Suprapubic skin (tissue), 3 donors: Measurements from ENCODE around the gene PITX3.

Source experiments
- POLR2AphosphoS5 ChIP-seq, 3 donors: sonication (generic); formaldehyde crosslinking; IDR thresholded peaks; one replicate each; pipeline ENCODE4 v1.6.1; 2017; ENCODE audit warnings: antibody characterized with exemption in 3 of 3
- TF ChIP-seq, protein P1 (sequence below), 2 donors: fragments of 200-600 bp in 1 of 2; fragments of 450-650 bp in 1 of 2; sonication (generic) in 1 of 2; IDR thresholded peaks; one replicate each; pipeline ENCODE4 v1.5.1; 2016 to 2019; ENCODE audit warnings: antibody characterized with exemption in 2 of 2, mild to moderate bottlenecking in 1 of 2, moderate library complexity in 1 of 2

DNA sequence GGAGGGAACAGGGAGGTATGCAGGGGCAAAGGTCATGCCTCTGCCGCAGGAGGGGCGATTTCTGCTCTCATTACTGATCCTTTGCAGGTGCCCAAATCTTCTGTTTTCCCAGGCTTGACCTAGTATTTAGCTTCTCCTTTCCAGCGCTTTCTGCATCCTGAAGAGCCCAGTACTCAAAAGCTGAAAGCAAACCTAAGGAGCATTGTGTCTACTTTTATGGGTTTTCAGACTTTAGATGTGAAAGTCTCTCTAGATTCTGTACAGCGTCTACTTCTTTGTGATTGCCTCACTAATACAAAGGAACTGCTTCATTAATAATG is 4.6 kb upstream of the PITX3 start:
- TF ChIP-seq, protein P1, sequence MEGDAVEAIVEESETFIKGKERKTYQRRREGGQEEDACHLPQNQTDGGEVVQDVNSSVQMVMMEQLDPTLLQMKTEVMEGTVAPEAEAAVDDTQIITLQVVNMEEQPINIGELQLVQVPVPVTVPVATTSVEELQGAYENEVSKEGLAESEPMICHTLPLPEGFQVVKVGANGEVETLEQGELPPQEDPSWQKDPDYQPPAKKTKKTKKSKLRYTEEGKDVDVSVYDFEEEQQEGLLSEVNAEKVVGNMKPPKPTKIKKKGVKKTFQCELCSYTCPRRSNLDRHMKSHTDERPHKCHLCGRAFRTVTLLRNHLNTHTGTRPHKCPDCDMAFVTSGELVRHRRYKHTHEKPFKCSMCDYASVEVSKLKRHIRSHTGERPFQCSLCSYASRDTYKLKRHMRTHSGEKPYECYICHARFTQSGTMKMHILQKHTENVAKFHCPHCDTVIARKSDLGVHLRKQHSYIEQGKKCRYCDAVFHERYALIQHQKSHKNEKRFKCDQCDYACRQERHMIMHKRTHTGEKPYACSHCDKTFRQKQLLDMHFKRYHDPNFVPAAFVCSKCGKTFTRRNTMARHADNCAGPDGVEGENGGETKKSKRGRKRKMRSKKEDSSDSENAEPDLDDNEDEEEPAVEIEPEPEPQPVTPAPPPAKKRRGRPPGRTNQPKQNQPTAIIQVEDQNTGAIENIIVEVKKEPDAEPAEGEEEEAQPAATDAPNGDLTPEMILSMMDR (IDR thresholded peaks at IDR 0.05) = no peak
- TF ChIP-seq POLR2AphosphoS5 (IDR thresholded peaks at IDR 0.05) = no peak
